ENCODE results near the gene SMARCA1. TPM values are rescaled to one million over a fixed set of nuclear protein-coding genes. Genes with fewer than 3 reads are reported as not detected.

Gene SMARCA1
- total and polyA plus RNA-seq, 2 donors (not counting 1 experiment from before 2014, with no cell fraction given), result 53.3 to 74.5 TPM

DNA sequence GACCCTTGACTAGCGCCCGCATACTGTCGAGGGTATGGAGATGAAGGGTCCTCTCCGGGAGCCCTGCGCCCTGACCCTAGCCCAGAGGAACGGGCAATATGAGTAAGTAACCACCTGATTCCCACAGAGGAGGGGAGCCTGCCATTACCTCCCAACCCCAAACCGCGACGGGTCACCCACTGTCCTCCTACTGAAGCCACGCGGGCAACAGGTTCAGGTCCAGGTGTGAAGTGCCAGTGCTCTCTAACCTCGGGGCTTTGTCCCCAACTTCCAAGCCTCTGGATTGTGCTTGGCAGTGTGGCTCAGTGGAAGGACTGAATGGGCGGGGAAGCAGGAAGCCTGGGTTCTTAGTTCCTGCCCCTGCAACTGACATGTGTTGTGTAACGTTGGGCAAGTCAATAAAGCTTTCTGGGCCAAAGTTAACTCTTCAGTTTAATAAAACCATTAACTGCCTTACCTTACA is 17.5 kb upstream of the SMARCA1 start:
- H3K9ac ChIP-seq (ENCODE audit: insufficient read depth, low read length), result no peak overlapping the region
- no peak for DNase-seq (ENCODE audit: low read depth in 2 of 2)

DNA sequence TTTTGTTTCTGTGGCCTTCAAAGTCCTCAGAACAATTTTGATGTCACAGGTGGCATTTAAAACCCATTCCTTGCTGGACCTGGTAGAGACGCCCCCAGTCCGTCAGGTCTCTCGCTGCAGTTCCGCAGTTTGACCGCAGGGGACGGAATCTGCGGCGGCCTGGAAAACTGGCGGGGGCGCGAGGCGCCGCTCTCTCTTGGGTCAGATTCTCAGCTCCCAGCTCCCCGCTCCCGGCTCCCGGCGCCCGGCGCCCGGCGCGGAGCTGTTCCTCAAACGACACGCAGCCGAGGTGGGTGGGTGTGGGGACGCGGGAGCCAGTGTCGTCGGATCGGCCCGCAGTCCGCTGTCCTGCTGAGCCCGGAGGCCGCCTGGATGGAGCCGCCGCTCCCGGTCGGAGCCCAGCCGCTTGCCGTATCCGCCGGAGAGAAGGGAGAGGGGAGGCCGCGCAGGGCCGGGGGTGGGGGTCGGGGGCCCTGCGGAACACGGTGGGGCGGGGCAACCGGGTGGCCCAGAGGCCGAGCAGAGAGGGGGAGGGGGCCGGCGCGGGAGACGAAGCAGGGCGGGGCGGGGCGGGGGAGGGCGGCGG is 16.9 kb upstream of the SMARCA1 start, which contains the start of gene OCRL:
Gene OCRL, plus strand, starts transcription at position 192 of the 586 bp plus-strand sequence. Its CDS starts 181 bp downstream, at position 373.
- Histone ChIP-seq H2AFZ (ENCODE audit: low read length) (no peak within 1 kb of the TSS), H3K79me2 (ENCODE audit: control insufficient read depth, insufficient read depth, low read length) (peaks cover 2% of the 10 kb centered on the region), H3K4me2 (ENCODE audit: extremely low read depth, insufficient read depth, low read length) (peak within 1 kb of the TSS; percentile 66), H3K27ac (ENCODE audit: insufficient read depth, low read length) (peak within 1 kb of the TSS; percentile 47), H3K27me3 (ENCODE audit: control insufficient read depth, insufficient read depth, low read length) (no peaks in the 10 kb centered on the region), H3K4me1 (ENCODE audit: control insufficient read depth, extremely low read depth, insufficient read depth, low read length) (no peaks in the 10 kb centered on the region), H3K36me3 (ENCODE audit: control insufficient read depth, insufficient read depth, low read length) (no peaks in the 10 kb centered on the region), H4K20me1 (ENCODE audit: control insufficient read depth, extremely low read depth, insufficient read depth, low read length) (no peaks in the 10 kb centered on the region), H3K4me3 (replicated peaks in 1 of 4; ENCODE audit: control extremely low read depth in 1 of 4, insufficient read depth in 1 of 4, low read depth in 3 of 4, low read length in 4 of 4) (peak within 1 kb of the TSS; percentile 49 to 71 (median 58)), H3K9ac (ENCODE audit: insufficient read depth, low read length) (peak within 1 kb of the TSS; percentile 64), H3K9me3 (ENCODE audit: control insufficient read depth, insufficient read depth, low read depth, low read length) (no peaks in the 10 kb centered on the region)
- DNase-seq (ENCODE audit: low read depth in 2 of 2), result peak; percentile 52 to 58
- TF ChIP-seq, protein P1, sequence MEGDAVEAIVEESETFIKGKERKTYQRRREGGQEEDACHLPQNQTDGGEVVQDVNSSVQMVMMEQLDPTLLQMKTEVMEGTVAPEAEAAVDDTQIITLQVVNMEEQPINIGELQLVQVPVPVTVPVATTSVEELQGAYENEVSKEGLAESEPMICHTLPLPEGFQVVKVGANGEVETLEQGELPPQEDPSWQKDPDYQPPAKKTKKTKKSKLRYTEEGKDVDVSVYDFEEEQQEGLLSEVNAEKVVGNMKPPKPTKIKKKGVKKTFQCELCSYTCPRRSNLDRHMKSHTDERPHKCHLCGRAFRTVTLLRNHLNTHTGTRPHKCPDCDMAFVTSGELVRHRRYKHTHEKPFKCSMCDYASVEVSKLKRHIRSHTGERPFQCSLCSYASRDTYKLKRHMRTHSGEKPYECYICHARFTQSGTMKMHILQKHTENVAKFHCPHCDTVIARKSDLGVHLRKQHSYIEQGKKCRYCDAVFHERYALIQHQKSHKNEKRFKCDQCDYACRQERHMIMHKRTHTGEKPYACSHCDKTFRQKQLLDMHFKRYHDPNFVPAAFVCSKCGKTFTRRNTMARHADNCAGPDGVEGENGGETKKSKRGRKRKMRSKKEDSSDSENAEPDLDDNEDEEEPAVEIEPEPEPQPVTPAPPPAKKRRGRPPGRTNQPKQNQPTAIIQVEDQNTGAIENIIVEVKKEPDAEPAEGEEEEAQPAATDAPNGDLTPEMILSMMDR (conservative IDR thresholded peaks at IDR 0.05 in 1 of 2, IDR thresholded peaks at IDR 0.05 in 1 of 2; ENCODE audit: low read depth in 1 of 2, low read length in 2 of 2), result peak; percentile 64 to 66
- no peak for TF ChIP-seq EZH2 (IDR thresholded peaks at IDR 0.05; ENCODE audit: low read length, missing control alignments)

More for the DNA sequence above, 17.5 kb upstream of the SMARCA1 start:
- Histone ChIP-seq H3K27ac (ENCODE audit: insufficient read depth, low read length) (no peak overlapping the region), H3K79me2 (ENCODE audit: control insufficient read depth, insufficient read depth, low read length) (peaks cover 2% of the 10 kb centered on the region), H4K20me1 (ENCODE audit: control insufficient read depth, extremely low read depth, insufficient read depth, low read length) (no peaks in the 10 kb centered on the region), H3K4me3 (replicated peaks in 1 of 4; ENCODE audit: control extremely low read depth in 1 of 4, insufficient read depth in 1 of 4, low read depth in 3 of 4, low read length in 4 of 4) (peak overlapping the region; percentile 36 to 71 (median 58)), H3K9me3 (ENCODE audit: control insufficient read depth, insufficient read depth, low read depth, low read length) (no peaks in the 10 kb centered on the region), H3K4me1 (ENCODE audit: control insufficient read depth, extremely low read depth, insufficient read depth, low read length) (no peaks in the 10 kb centered on the region), H3K27me3 (ENCODE audit: control insufficient read depth, insufficient read depth, low read length) (no peaks in the 10 kb centered on the region), H3K36me3 (ENCODE audit: control insufficient read depth, insufficient read depth, low read length) (no peaks in the 10 kb centered on the region), H3K4me2 (ENCODE audit: extremely low read depth, insufficient read depth, low read length) (peak overlapping the region; percentile 66), H2AFZ (ENCODE audit: low read length) (no peak overlapping the region)
- TF ChIP-seq, protein P1 (conservative IDR thresholded peaks at IDR 0.05 in 1 of 2, IDR thresholded peaks at IDR 0.05 in 1 of 2; ENCODE audit: low read depth in 1 of 2, low read length in 2 of 2), result no peak
- TF ChIP-seq EZH2 (IDR thresholded peaks at IDR 0.05; ENCODE audit: low read length, missing control alignments), result no peak

- Histone ChIP-seq H3K9me3 (ENCODE audit: control insufficient read depth, insufficient read depth, low read depth, low read length) (no peaks in the 10 kb centered on the region), H3K27ac (ENCODE audit: insufficient read depth, low read length) (no peak overlapping the region), H3K4me3 (replicated peaks in 1 of 4; ENCODE audit: control extremely low read depth in 1 of 4, insufficient read depth in 1 of 4, low read depth in 3 of 4, low read length in 4 of 4) (no peak overlapping the region), H3K4me1 (ENCODE audit: control insufficient read depth, extremely low read depth, insufficient read depth, low read length) (no peaks in the 10 kb centered on the region), H2AFZ (ENCODE audit: low read length) (no peak overlapping the region), H4K20me1 (ENCODE audit: control insufficient read depth, extremely low read depth, insufficient read depth, low read length) (no peaks in the 10 kb centered on the region), H3K9ac (ENCODE audit: insufficient read depth, low read length) (no peak overlapping the region), H3K79me2 (ENCODE audit: control insufficient read depth, insufficient read depth, low read length) (no peaks in the 10 kb centered on the region), H3K27me3 (ENCODE audit: control insufficient read depth, insufficient read depth, low read length) (no peaks in the 10 kb centered on the region), H3K4me2 (ENCODE audit: extremely low read depth, insufficient read depth, low read length) (no peak overlapping the region), H3K36me3 (ENCODE audit: control insufficient read depth, insufficient read depth, low read length) (no peaks in the 10 kb centered on the region)
- DNase-seq (ENCODE audit: low read depth in 2 of 2), result peak in 1 of 2 donors; percentile 52
- TF ChIP-seq, protein P1 (conservative IDR thresholded peaks at IDR 0.05 in 1 of 2, IDR thresholded peaks at IDR 0.05 in 1 of 2; ENCODE audit: low read depth in 1 of 2, low read length in 2 of 2), result no peak
- TF ChIP-seq EZH2 (IDR thresholded peaks at IDR 0.05; ENCODE audit: low read length, missing control alignments), result no peak
Measured at GRCh38 chrX:129534816-129535578, 11.7 kb upstream of the SMARCA1 start.

All from fibroblast of lung (primary cell).